IMR-90 (cell line): Measurements from ENCODE around the gene IGFBP1. TPM values are rescaled to one million over a fixed set of nuclear protein-coding genes. Genes with fewer than 3 reads are reported as not detected.

ENCODE experiments used
- ATAC-seq: fragments of 200-7000 bp; cut with Tn5 transposase; 2 replicates; pipeline ENCODE4 v1.9.1; 2020; ENCODE audit warnings: low read depth, mild to moderate bottlenecking, moderate library complexity
- BruUV-seq: library from RNA; stranded (reverse); fragments of 400-500 nt; replicated peaks from 2 replicates; lab custom pipeline; 2021; lab: Mats Ljungman, UMichigan
- CTCF ChIA-PET: fragments of 300-600 bp; formaldehyde crosslinking; extraction: SDS; loops from one replicate; lab custom pipeline; 2021; ENCODE audit warnings: antibody characterized with exemption; lab: Yijun Ruan, JAX
- POLR2A ChIA-PET: fragments of 300-600 bp; sonication (Branson Sonifier 250); formaldehyde crosslinking; loops from one replicate; lab custom pipeline; 2022; ENCODE audit warnings: antibody characterized with exemption; ENCODE audit not compliant: unreplicated experiment; lab: Charles Lee
- DNase-seq: peaks from one replicate; pipeline ENCODE4 v3.0.0; 2013
- H2AFZ ChIP-seq: replicated peaks from 2 replicates; pipeline ENCODE3; 2013; ENCODE audit warnings: low read length, mild to moderate bottlenecking; ENCODE audit not compliant: poor library complexity
- H2AK5ac ChIP-seq: 2 replicates; pipeline ENCODE4 v1.6.1; 2013; ENCODE audit warnings: low read depth, low read length, inconsistent platforms
- H2AK9ac ChIP-seq: replicated peaks from 2 replicates; pipeline ENCODE3; 2013; ENCODE audit warnings: mild to moderate bottlenecking, low read depth, low read length, moderate library complexity; ENCODE audit not compliant: poor library complexity
- H2BK120ac ChIP-seq: 2 replicates; pipeline ENCODE4 v1.6.1; 2013; ENCODE audit warnings: low read depth, low read length, inconsistent platforms
- H2BK15ac ChIP-seq: 3 replicates; pipeline ENCODE4 v1.6.1; 2013; ENCODE audit warnings: low read depth, low read length, inconsistent platforms
- H2BK20ac ChIP-seq: 2 replicates; pipeline ENCODE4 v1.6.1; 2013; ENCODE audit warnings: low read depth, mild to moderate bottlenecking, inconsistent platforms, low read length, moderate library complexity
- H2BK5ac ChIP-seq: 2 replicates; pipeline ENCODE4 v1.6.1; 2013; ENCODE audit warnings: mild to moderate bottlenecking, low read depth, low read length, inconsistent platforms; ENCODE audit not compliant: poor library complexity, severe bottlenecking
- H3K14ac ChIP-seq: replicated peaks from 2 replicates; pipeline ENCODE4 v1.6.1; 2013; ENCODE audit warnings: low read depth, low read length, inconsistent platforms
- H3K18ac ChIP-seq: 2 replicates; pipeline ENCODE4 v1.6.1; 2013; ENCODE audit warnings: low read depth, low read length, control low read depth
- H3K23ac ChIP-seq: 2 replicates; pipeline ENCODE4 v1.6.1; 2013; ENCODE audit warnings: low read depth, low read length, inconsistent platforms
- H3K27ac ChIP-seq: 2 replicates; pipeline ENCODE4 v1.5.1; 2013; ENCODE audit warnings: mild to moderate bottlenecking, control low read depth, low read length; ENCODE audit not compliant: insufficient read depth
- H3K27me3 ChIP-seq: 2 replicates; pipeline ENCODE4 v1.6.1; 2013; ENCODE audit warnings: low read length; ENCODE audit not compliant: control insufficient read depth, insufficient read depth
- H3K36me3 ChIP-seq: 2 replicates; pipeline ENCODE4 v1.6.1; 2013; ENCODE audit warnings: low read length, mixed read lengths; ENCODE audit not compliant: control insufficient read depth, insufficient read depth
- H3K4ac ChIP-seq: 2 replicates; pipeline ENCODE4 v1.6.1; 2013; ENCODE audit warnings: low read depth, low read length, inconsistent platforms
- H3K4me1 ChIP-seq: 2 replicates; pipeline ENCODE4 v1.6.1; 2013; ENCODE audit warnings: low read length, mixed read lengths; ENCODE audit not compliant: control insufficient read depth, insufficient read depth
- H3K4me2 ChIP-seq: 2 replicates; pipeline ENCODE4 v1.6.1; 2013; ENCODE audit warnings: low read depth, mild to moderate bottlenecking, control low read depth, low read length, moderate library complexity
- H3K4me3 ChIP-seq: 2 replicates; pipeline ENCODE4 v1.5.1; 2013; ENCODE audit warnings: low read depth, mild to moderate bottlenecking, control low read depth, low read length, moderate library complexity; ENCODE audit not compliant: insufficient read depth
- H3K56ac ChIP-seq: 2 replicates; pipeline ENCODE4 v1.6.1; 2013; ENCODE audit warnings: low read length, inconsistent platforms; ENCODE audit not compliant: insufficient read depth; ENCODE audit errors: extremely low read depth
- H3K79me1 ChIP-seq, 2 experiments: 2 replicates each; pipeline ENCODE4 v1.6.1; 2013; ENCODE audit warnings: low read length in 2 of 2, inconsistent platforms in 1 of 2, low read depth in 1 of 2
- H3K9ac ChIP-seq: 2 replicates; pipeline ENCODE4 v1.6.1; 2013; ENCODE audit warnings: low read depth, low read length, control low read depth
- H3K9me1 ChIP-seq: 2 replicates; pipeline ENCODE4 v1.6.1; 2013; ENCODE audit warnings: low read length, inconsistent platforms; ENCODE audit not compliant: insufficient read depth
- H3K9me3 ChIP-seq: 2 replicates; pipeline ENCODE4 v1.6.1; 2013; ENCODE audit warnings: low read length; ENCODE audit not compliant: control insufficient read depth, insufficient read depth
- H4K20me1 ChIP-seq: 2 replicates; pipeline ENCODE4 v1.6.1; 2013; ENCODE audit warnings: low read length, inconsistent platforms; ENCODE audit not compliant: insufficient read depth
- H4K5ac ChIP-seq: 2 replicates; pipeline ENCODE4 v1.6.1; 2013; ENCODE audit warnings: mild to moderate bottlenecking, low read depth, low read length, control low read depth
- H4K8ac ChIP-seq, 2 experiments: 2 replicates each; pipeline ENCODE4 v1.6.1; 2013; ENCODE audit warnings: low read depth in 2 of 2, low read length in 2 of 2, control low read depth in 1 of 2, inconsistent platforms in 1 of 2
- H4K91ac ChIP-seq: 2 replicates; pipeline ENCODE4 v1.6.1; 2013; ENCODE audit warnings: low read depth, low read length, inconsistent platforms; ENCODE audit not compliant: insufficient read depth
- ELK1 ChIP-seq: fragments of 150-350 bp; IDR thresholded peaks from 2 replicates; pipeline ENCODE4 v1.6.1; 2016; ENCODE audit warnings: low read depth, mild to moderate bottlenecking, low read length, moderate library complexity, borderline replicate concordance
- RAD21 ChIP-seq: IDR thresholded peaks from 2 replicates; pipeline ENCODE4 v1.6.1; 2012; ENCODE audit warnings: low read length, improper control_type of control experiment
- RFX5 ChIP-seq: IDR thresholded peaks from 2 replicates; pipeline ENCODE4 v1.8.0; 2012; ENCODE audit warnings: low read depth, mild to moderate bottlenecking, low read length, moderate library complexity
- dilution Hi-C: fragments of 300-500 bp; cut with HindIII; formaldehyde crosslinking; loops from one replicate; pipeline ENCODE4 v1.14.3; 2018; ENCODE audit warnings: low sequenced_read_pairs; ENCODE audit not compliant: unreplicated experiment
- in situ Hi-C: fragments of 300-500 bp; cut with MboI; formaldehyde crosslinking; loops from 3 replicates; pipeline ENCODE4 v1.14.3; 2019; ENCODE audit warnings: low sequenced_read_pairs, inconsistent platforms, mixed read lengths
- intact Hi-C: fragments of 100-400 bp; cut with micrococcal nuclease; formaldehyde crosslinking; loops from 2 replicates; pipeline ENCODE4 v1.10.0; 2022
- polyA plus RNA-seq, 3 experiments: library from polyadenylated mRNA; depleted of rRNA; stranded (reverse); fragments of >200 nt; gene quantifications; 2 replicates each; pipeline ENCODE4 v1.2.3, GENCODE V29; 2012; ENCODE audit warnings: low replicate concordance in 1 of 3
- total RNA-seq: library from RNA; depleted of rRNA; stranded (reverse); fragments of >200 nt; gene quantifications from 2 replicates; pipeline ENCODE4 v1.2.3, GENCODE V29; 2012
- TF ChIP-seq, protein P1 (sequence below): fragments of 150-350 bp; IDR thresholded peaks from 2 replicates; pipeline ENCODE4 v1.6.1; 2017; ENCODE audit warnings: mild to moderate bottlenecking, antibody characterized with exemption, low read length, low read depth

Gene IGFBP1
- total and polyA plus RNA-seq, 2 of the 4 experiments (the other 2 are of a cell fraction): not detected

DNA sequence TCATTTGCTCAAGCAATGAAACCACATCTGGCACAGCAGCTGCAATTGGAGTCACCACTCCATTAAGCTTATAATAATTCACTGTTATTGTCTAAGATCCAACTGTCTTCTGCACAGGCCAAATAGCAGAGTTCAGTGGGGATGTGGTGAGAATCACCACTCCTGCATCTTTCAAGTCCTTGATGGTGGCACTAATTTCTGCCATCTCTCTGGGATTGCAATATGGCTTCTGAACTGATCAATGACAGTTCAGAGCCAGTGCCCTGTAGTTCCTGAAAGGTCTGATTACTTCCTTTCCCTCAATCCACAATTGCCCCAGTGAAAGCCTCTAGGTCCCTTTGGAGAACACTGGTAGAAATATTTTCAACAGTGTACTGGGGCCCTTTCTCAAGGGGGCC is 6.4 kb downstream of the IGFBP1 start:
- Histone ChIP-seq H4K20me1 (no peaks in the 10 kb centered on the region), H3K79me1 (no peaks in the 10 kb centered on the region), H3K9me3 (no peaks in the 10 kb centered on the region), H2BK20ac (no peak overlapping the region), H4K8ac (no peak overlapping the region), H2BK5ac (no peak overlapping the region), H3K23ac (no peak overlapping the region), H2AFZ (no peak overlapping the region), H3K27ac (no peak overlapping the region), H2AK9ac (no peak overlapping the region), H2BK15ac (no peak overlapping the region), H3K4ac (no peak overlapping the region), H3K9me1 (no peaks in the 10 kb centered on the region; the same call in 1 of the 2 replicates), H4K91ac (no peak overlapping the region), H3K14ac (no peak overlapping the region), H3K36me3 (no peaks in the 10 kb centered on the region), H3K56ac (no peak overlapping the region), H2BK120ac (no peak overlapping the region), H3K18ac (no peak overlapping the region), H3K4me1 (no peaks in the 10 kb centered on the region), H3K4me3 (no peak overlapping the region), H4K5ac (no peak overlapping the region), H3K9ac (no peak overlapping the region), H3K4me2 (no peak overlapping the region), H3K27me3 (peaks cover 24% of the 10 kb centered on the region), H2AK5ac (no peak overlapping the region)
- in situ Hi-C loops (loop anchor here (5.0 kb wide), 1 partner anchor 1288 kb away; no protein-coding TSS in a partner anchor), intact Hi-C loops (no loop called here), dilution Hi-C loops (no loop called here)
- TF ChIP-seq RFX5 (no peak), RAD21 (no peak), ELK1 (no peak)
- TF ChIP-seq, protein P1, sequence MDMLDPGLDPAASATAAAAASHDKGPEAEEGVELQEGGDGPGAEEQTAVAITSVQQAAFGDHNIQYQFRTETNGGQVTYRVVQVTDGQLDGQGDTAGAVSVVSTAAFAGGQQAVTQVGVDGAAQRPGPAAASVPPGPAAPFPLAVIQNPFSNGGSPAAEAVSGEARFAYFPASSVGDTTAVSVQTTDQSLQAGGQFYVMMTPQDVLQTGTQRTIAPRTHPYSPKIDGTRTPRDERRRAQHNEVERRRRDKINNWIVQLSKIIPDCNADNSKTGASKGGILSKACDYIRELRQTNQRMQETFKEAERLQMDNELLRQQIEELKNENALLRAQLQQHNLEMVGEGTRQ: no peak
- no TSS peak for BruUV-seq
- ATAC-seq (no peak), DNase-seq (no peak)
- ChIA-PET POLR2A (no interaction called here), CTCF (no interaction called here)
